Activated naive CD4-positive, alpha-beta T cell treated with anti-CD3 and anti-CD28 coated beads, Interleukin-2, amount 50 U/mL, for 16 hours (primary cell): Measurements from ENCODE around the gene PGLYRP2.
"Not testable (repeated sequence)": the region's sequence is repeated elsewhere in the genome, so short reads cannot be mapped to it uniquely, and the experiment has no call there.

Experiments
- DNase-seq: peaks from one replicate; pipeline ENCODE4 v3.0.0-alpha.2; 2020

Gene PGLYRP2

DNA sequence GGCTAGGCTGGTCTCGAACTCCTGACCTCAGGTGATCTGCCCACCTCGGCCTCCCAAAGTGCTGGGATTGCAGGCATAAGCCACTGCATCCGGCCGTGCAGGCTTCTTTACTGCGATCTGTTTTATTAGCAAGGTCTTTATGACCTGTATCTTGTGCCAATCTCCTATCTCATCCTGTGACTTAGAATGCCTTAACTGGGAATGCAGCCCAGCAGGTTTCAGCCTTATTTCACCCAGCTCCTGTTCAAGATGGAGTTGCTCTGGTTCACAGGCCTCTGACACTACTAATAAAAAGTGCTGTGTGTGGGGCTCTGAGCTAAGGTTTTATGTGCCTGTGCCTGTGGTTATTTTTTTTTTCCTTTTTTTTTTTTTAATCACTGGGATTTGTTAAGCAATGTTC is 6.5 kb upstream of the PGLYRP2 start:
- DNase-seq: not testable (repeated sequence)

DNA sequence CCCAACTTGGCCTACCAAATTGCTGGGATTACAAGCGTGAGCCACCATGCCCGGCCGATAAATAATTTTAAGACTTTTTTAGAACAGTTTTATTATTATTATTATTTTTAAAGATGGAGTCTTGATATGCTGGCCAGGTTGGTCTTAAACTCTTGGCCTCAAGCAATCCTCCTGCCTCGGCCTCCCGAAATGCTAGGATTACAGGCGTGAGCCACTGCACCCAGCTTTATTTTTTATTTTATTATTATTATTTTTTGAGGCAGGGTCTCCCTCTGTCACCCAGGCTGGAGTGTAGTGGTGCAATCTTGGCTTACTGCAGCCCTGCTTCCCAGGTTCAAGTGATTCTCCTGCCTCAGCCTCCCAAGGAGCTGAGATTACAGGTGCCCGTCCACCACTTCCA is 1.7 kb upstream of the PGLYRP2 start:
- not testable (repeated sequence) for DNase-seq

DNA sequence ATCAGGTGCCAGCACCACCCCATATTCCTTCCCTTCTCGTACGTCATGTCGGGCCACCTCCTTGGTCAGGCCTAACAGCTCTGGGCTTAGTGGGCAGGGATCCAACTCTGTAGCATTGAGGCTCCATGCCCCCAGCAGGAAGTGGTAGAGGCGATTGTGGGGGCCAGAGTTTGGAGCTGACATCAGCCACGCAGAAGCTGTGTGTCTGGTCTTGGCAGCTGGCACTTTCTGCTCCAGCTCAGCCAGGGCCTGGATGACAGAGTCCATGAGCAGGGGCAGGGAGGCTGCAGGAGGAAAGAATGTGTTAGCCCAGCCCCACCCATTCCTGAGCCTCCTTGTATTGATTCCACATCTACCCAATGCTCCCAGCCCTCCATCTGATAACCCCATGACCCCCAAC is 3.0 kb downstream of the PGLYRP2 start:
- DNase-seq: no peak

- DNase-seq: no peak
These were observed 3.7 kb downstream of the PGLYRP2 start for GRCh38 chr19:15475611-15476010.

GRCh38 chr19:15475169-15475568 is 4.1 kb downstream of the PGLYRP2 start:
- no peak for DNase-seq

GRCh38 chr19:15473821-15474220 is 5.5 kb downstream of the PGLYRP2 start:
- DNase-seq: not testable (repeated sequence)

- no peak for DNase-seq
These were observed 7.6 kb downstream of the PGLYRP2 start for GRCh38 chr19:15471639-15472101.

DNA sequence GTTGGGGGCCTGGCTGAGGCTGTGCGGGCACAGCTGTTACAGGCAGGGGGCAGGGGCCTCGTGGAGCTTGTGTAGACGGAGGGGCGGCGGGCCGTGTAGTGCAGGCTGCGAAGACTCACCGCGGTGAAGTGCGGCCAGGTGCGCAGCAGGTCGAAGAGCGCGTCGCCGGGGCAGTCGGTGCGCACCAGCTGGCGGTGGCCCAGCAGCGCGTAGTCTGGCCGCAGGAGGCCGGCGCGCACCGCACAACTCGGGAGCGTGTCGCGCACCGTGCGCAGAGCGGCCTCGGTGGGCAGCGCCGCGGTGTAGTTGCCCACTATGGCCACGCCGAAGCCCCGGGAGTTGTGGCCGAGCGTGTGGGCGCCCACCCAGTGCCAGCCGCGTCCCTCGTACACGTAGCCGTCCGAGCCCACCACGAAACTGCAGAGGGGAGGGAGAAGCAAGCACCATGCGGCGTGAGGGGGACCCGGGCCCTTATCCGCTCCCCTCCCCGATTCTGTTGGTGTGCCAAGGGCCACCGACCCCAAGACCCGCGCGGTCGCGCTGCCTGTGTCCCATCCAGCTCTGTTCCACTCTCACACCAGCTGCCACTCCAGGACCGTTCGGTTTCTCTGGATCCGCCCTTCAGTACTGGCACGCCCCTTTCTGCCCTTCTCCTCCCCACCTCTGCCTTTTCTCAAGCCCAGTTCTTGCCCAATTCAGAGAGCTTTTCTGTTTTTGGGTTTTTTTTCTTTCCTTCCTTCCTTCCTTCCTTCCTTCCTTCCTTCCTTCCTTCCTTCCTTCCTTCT is 9.6 kb downstream of the PGLYRP2 start:
- DNase-seq: peak; percentile 41

- DNase-seq: no peak
These were observed 10.4 kb downstream of the PGLYRP2 start for GRCh38 chr19:15468675-15469512.

- no peak for DNase-seq
These were observed 11.5 kb downstream of the PGLYRP2 start for GRCh38 chr19:15467734-15468214.

GRCh38 chr19:15466851-15467733 is 12.2 kb downstream of the PGLYRP2 start:
- peak; percentile 58 for DNase-seq

- DNase-seq: peak; percentile 51
These were observed 14.6 kb downstream of the PGLYRP2 start, which contains the start of gene RASAL3 for GRCh38 chr19:15464394-15465385. TSS of gene RASAL3 (minus strand) at chr19:15464544. CDS start at chr19:15464358, 186 bp downstream.

GRCh38 chr19:15463861-15464371 is 15.4 kb downstream of the PGLYRP2 start:
- DNase-seq: peak; percentile 73

DNA sequence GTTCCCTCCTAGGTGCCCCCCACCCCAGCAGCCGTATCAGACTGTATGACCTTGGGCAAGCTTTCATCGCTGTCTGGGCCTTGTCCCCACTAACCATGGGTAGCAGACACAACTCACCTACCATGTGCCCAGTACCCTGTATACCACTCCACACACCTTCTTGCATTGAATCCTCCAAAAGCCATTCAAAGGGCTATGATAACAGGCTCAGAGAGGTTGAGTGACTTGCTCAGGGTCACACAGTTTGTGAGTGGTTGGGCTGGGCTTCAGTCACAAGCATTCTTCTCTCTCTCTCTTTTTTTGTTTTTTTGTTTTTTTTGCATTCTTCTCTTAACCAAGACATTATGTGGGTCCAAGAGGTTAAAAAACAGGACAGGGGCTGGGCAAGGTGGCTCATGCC is 17.6 kb downstream of the PGLYRP2 start:
- DNase-seq: no peak

GRCh38 chr19:15457701-15458484 is 21.4 kb downstream of the PGLYRP2 start:
- no peak for DNase-seq

- DNase-seq: no peak
These were observed 22.2 kb downstream of the PGLYRP2 start for GRCh38 chr19:15456871-15457700.

DNA sequence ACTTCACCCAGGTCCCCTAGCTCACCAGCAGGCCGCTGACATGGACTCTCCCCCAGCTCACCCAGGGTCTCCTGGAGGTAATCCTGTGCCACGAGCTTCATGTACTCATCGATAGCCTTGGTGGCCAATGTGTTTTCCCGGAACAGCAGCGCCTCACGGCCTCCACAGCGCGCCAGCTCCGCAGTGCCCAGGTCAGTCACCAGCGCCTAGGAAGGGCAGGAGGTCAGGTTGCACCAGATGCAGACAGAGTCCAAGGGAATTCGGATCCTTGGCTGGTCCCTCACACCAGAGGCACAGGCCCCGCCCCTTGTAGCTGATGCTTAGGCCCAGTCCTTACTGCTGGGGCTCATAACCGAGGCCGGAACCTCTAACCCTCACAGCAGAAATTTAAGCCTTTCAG is 22.9 kb downstream of the PGLYRP2 start:
- no peak for DNase-seq

DNA sequence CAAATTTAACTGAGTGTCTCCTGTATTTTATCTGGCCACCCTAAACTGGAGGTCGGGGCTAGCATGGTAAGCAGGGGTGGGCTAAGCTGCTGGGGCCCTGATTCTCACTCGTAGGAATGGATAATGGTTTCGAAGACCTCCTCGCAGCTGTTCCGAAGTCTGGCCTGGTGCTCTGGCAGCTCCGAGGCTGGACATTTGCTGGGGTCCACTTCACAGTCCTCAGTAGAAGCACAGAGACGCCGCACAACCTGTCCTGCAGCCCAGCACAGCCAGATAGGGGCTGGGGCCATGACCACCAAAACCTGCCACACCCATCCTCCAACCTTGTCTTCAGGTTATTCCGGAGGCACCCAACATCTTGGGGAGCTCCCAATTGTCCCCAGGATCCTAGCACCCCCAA is 23.3 kb downstream of the PGLYRP2 start:
- no peak for DNase-seq
